Eye (tissue), 1 donor: ENCODE data around the gene IBA57.
A peak's percentile ranks its signal among the peaks of the same experiment; 100 is the strongest.
"Not testable (repeated sequence)": the region's sequence is repeated elsewhere in the genome, so short reads cannot be mapped to it uniquely, and the experiment has no call there.

Experiments used
- DNase-seq: peaks from one replicate; pipeline ENCODE4 v3.0.0-alpha.2; 2015

Gene IBA57

DNA sequence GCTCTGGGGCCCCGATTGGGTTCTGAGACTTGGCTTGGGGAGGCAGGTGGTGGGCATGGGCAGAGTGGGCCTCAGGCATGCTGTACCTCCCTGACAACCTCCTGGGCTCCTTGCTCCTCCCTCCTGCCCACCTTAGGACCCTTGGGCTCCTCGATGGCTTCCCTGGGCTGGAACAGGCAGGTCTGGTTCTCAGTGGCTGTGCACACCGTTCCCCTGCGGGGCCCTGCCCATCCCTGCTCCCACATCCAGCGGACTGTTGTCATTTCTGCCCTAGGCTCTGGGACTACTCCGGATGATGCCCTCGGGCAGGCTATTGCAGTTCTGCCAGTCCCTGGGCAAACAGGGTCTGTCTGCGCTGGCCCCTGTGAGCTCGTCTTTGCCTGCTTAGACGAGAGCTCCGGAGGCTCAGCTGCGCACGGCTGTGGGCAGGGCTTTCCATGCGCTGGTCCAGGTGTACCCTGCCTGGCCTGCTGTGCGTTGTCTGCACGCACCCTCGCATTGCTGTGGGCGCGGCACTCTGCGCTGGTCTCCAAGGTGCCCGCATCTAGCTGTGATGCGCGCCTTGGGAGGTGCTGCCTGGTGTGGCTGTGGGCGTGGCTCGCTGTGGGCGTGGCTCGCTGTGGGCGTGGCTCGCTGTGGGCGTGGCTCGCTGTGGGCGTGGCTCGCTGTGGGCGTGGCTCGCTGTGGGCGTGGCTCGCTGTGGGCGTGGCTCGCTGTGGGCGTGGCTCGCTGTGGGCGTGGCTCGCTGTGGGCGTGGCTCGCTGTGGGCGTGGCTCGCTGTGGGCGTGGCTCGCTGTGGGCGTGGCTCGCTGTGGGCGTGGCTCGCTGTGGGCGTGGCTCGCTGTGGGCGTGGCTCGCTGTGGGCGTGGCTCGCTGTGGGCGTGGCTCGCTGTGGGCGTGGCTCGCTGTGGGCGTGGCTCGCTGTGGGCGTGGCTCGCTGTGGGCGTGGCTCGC, 8.2 kb downstream of the IBA57 start:
- DNase-seq: not testable (repeated sequence)

DNA sequence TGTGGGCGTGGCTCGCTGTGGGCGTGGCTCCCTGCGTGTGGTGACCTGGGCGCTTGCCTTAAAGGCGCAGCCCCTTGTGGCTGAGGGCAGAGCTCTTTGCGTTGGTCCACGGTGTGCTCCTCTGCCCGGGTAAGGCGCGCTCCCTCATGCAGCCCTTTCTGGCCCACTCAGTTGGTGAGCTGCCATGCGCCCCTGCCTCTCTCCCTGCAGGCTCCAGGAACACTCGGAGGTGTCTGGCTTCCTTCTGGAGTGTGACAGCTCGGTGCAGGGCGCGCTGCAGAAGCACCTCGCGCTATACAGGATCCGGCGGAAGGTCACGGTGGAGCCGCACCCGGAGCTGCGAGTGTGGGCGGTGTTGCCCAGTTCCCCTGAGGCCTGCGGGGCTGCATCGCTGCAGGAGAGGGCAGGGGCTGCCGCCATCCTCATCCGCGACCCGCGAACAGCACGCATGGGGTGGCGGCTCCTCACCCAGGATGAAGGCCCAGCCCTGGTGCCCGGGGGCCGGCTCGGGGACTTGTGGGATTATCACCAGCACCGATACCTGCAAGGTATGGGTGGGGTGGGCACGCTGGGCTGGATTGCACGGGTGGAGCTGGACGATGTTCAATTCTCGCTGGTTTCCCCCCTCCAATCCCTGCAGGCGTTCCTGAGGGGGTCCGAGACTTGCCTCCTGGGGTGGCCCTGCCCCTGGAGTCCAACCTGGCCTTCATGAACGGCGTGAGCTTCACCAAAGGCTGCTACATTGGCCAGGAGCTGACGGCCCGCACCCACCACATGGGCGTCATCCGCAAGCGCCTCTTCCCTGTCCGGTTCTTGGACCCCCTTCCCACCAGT, 9.1 kb downstream of the IBA57 start:
- DNase-seq: no peak

DNA sequence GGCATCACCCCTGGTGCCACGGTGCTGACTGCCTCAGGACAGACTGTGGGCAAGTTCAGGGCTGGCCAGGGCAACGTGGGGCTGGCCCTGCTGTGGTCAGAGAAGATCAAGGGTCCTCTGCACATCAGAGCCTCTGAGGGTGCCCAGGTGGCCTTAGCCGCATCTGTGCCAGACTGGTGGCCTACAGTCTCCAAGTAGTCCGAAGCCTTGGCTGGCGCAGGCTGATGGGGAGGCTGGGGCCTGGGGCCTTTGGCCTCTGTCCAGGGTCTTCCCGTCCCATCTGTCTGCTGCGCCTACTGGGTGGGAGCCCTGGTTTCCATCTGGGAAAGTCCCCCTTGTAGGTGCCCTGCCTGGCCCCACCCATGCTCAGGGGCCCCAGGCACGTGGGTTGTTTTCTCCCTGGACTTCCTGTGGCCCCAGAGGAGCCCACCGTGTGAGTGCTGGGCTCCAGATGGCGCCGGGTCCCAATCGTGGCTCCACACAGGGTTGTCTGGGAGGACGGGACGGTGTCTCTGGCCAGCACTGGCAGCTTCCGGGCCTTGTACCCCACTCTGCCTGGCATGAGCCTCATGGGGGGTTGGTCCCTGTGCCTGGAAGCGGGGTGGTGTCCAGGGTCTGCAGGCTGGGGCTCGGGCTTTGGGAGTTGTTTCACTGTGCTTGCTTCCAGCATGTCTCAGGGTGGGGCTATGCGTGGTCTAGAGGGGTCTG, 9.9 kb downstream of the IBA57 start:
- no peak for DNase-seq

DNA sequence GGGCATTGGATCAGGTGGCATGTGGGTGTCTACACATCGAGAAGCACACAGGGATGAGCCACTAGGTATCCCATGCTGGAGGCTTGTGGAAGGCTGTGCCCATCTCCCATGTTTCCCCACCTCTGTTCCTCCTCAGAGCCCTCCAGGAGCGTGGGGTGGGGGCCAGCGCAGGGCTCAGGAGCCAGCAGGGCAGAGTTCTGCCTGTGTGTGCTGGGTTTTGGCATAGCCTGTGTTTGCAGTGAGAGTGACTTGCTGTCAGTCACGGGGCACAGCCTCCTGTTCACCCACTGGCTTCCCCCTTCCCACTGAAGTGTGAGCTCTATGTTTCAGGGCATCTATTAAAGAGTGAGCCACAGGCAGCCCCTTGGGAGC, 10.4 kb downstream of the IBA57 start:
- no peak for DNase-seq

DNA sequence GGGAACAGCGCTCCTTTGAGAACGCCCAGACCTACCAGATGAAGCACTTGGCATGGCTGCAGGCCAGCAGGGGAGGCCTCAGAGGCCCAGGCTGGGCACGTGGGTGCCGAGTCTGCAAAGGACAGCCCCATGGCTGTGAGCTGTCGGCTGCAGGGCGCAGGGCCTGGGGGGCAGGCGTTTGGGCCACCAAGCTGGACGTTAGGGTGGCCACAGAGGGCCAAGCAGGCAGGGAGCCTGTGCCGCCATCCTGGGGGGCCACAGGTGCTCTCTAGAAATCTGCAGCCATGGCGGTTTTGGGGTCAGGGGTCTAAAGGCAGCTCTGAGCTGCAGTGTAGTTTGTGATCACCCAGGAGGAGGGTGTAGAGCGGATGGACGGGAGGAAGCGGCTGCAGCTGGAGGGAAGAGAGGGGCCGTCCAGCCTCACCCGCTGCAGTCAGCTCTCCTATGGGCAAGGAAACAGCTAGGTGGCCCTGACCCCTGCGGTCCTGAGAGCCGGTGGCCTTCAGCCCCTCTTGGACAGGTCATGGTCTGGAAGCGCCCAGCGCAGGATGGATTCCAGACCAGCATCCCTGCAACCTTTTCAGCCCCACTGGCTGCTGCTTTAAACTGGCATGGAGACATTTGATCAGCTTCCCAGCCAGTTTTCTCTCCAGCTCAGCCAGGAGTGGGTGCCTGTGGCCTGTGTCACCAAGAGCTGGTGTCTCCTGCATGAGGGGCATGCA, 11.0 kb downstream of the IBA57 start:
- DNase-seq: no peak

DNA sequence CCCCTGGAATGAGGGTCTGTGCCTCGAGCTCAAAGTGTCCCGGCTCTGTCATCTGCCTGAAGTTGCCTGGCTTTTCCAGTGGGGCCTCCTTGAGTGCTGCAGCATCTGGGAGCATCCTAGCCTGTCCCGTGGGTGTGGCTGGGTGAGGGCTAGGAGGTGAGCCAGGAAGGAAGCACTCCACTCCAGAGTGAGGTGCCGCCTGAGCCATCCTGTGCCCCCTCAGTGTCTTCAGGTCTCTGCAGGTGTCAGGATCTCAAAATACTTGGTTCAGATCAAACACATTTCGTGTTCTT, 11.5 kb downstream of the IBA57 start:
- no peak for DNase-seq

DNA sequence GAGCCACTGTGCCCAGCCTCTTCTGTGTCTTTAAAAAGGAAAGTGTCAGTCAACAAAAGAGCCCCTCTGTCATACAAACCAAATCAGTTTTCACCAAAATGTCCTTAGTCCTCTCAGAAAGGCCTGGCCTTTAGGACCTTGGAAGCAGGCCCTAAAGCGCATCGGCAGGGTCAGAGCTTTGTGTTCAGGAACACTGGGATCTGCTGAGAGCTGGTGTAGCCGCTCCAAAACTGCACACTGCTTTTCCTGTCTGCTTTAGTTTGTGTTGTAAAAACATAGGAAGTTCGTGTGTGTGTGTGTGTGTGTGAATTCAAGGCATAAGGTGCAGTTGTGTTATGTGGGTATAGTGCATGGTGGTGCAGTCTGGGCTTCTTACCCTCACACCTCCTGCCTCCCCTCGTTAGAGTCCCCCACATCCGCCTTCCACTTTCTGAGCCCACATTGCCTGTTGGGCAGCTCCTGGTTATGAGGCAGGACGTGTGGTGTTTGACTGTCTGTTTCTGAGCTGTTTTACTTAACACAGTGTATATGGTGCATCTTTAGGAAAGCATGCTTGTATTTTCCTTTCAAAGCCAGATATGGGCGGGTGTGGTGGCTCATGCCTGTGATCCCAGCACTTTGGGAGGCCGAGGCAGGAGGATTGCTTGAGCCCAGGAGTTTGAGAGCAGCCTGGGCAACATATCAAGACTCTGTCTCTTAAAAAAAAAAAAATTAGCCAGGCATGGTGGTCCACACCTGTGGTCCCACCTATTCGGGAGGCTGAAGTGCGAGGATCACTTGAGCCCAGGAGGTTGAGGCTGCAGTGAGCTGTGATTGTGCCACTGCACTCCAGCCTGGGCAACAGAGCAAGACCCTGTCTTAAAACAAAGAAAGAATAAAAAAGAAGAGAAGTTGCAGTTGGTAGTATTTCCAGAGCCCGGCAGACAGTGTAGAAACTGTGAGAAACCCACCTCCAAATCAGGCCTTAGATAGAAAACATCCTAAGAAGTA, 12.4 kb downstream of the IBA57 start:
- no peak for DNase-seq

DNA sequence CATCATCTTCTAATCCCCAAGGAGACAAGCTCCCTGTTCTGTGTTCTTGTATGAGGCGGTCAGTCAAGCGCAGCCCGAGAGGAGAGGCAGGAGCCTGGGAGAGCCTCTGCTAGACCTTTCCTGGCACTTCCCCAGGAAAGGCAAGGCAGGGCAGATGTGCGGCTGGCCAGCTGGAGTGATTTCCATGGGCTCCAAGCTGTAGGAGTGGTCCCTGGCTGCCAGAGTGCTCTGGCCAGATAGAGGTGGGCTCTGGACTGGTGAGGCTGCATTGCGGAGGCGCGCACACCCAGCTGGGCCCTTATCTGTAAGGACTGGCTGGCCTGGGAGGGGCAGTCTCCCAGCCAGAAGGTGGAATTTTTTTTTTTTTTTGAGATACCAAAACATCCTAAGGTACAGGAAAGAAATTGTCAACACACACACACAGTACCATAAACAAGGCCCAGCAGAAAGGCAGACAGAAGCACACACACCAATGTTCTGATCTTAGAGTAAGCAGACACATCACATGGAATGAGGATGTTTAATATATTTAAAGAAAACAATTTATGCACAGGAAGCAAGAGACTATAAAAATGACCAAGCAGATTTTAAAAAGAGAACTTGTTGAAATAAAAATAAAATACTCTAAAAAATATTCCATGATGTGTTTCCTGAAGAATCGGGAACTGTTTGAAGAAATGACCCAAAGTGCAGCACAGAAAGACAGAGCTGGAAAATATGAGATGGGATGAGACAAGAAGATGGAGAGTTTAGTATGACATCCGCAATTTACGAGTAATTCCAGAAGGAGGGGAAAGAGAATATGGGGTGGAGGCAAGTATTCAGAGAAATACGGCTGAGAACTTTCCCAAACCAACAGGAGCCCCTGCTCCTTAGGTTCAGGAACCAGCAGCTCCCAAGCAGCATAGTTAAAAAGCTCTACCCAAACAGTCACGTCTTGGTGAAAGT, 13.4 kb downstream of the IBA57 start:
- no peak for DNase-seq

DNA sequence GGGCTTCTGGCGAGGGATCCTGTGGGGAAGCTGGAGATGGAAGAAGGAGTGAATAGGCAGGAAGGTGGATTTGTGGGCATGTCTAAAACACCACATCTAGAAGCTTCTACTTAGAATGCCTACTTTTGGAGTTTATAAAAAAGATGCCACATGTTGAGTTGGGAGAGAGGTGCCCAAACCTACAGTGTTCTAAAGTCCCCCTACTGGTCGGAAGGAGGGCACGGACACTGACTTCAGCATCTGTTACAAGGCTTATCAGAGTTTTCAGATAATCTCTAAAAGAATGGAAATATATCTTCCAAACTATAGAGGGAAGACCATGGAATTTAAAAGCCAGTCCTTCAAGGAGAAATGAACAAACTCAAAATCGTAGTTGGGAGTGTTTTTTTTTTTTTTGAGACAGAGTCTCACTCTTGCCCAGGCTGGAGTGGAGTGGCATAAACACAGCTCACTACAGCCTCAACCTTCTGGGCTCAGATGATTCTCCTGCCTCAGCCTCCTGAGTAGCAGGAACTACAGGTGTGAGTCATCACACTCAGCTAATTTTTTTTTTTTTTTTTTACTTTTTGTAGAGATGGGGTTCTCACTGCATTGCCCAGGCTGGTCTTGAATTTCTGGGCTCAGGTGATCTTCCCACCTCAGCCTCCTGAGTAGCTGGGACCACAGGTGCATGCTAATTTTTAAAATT, 14.8 kb downstream of the IBA57 start:
- DNase-seq: no peak

DNA sequence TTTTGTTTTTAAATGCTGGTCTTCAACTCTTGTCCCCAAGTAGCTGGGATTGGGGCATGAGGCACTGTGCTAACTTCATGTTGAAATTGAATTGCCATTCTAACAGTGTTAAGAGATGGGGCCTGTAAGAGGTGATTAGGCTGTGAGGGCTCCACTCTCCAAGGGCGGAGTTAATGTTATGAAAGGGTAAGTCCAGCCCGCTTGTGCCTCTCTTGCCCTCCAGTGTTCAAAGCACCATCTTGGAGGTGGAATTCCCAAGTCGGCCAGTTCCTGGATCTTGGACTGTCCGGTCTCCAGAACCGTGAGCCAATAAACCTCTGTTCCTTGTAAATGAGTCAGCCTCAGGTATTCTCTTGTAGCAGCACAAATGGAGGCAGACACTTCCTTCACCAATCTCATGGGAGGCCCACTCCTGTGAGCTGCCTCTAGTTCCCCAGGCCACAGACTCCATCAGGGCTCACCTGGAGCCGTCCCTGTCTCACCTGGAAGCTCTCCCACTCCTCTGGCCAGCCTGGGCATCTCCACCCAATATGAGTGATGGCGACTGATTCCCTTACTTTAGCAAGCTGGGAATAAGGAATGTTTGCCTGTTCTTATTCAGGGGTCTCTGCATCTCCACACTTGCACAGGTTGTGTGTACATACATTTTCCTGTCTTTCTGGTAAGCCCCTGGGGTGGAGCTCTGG, 15.5 kb downstream of the IBA57 start:
- DNase-seq: no peak

DNA sequence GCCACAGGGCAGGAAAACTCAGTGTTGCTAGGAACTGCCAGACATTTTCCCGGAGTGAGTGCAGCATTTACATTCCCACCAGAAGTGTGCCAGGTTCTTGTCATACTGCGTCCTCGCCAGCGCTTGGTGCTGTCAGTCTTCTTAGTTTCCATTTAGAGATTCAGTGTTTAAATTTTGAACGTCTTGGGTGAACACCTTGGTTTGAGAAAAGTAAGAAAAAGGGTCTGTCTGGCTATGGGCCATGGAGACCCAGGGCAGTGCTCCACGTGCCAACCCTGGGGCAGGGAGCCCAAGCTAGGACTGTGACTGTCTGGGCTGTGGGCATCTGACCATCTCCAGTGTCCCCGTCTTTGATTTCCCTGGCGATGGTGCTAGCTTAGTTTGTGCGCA, 16.0 kb downstream of the IBA57 start:
- DNase-seq: no peak

DNA sequence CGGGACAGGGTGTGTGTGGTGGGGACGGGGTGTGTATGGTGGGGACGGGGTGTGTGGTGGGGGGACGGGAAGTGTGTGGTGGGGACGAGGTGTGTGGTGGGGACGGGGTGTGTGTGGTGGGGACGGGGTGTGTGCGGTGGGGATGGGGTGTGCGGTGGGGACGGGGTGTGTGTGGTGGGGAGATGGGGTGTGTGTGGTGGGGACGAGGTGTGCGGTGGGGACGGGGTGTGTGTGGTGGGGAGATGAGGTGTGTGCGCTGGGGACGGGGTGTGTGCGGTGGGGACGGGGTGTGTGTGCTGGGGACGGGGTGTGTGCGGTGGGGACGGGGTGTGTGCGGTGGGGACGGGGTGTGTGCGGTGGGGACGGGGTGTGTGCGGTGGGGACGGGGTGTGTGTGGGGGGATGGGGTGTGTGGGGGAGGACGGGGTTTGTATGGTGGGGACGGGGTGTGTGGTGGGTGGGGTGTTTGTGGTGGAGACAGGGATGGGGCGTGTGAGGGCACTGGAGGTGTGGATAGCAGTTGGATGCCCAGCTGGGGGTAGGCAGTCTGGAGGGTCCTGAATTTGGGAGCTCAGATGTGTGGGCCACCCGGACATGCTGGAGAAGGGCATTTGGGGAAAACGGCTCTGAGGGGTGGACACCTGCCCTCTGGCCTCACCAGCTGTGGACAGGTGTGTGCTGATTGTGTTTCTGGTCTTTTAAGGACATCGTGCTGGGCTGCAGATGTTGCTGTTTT, 16.9 kb downstream of the IBA57 start:
- no peak for DNase-seq

DNA sequence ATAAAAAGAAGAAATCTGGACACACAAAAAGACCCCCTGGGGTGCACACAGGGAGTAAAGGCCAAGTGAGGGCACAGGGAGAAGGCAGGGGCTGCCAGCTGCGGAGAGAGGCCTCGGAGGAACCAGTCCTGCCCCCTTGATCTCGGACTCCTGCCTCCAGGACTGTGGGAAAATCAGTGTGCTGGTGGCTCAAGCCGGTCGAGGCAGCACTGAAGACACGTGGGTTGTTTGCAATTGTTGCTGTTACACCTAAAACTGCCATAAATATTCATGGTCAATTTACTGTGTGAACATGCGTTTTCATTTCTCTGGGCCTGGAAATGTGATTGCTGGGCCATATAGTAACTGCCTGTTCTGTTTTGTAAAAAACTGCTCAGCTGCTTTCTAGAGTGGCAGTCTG, 18.5 kb downstream of the IBA57 start:
- DNase-seq: peak; percentile 9

DNA sequence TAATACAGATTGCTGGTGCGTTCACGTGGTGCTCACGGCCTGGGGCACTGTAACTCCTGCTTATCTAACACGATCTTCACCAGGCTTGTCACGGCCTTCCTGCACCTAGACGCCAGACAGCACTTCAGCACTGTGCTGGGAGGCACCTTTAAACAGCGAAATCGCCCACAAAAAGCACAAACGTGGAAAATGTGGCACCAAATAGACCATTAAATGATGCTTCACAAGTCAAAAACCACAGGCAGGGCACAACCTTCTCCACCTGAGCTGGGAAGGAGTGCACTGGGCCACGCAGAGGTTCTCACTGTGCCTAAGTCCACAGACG, 20.0 kb downstream of the IBA57 start:
- DNase-seq: no peak

DNA sequence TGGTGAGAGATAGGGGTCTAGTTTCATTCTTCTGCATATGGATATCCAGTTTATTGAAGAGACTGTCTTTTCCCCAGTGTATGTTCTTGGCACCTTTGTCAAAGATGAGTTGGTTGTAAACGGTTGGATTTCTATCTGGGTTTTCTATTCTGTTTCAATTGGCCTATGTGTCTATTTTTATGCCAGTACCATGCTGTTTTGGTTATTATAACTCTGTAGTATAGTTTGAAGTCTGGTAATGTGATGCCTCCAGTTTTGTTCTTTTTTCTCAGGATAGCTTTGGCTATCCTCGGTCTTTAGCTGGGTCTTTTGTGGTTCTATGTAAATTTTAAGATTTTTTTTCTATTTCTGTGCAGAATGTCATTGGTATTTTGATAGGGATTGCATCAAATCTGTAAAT, 22.6 kb downstream of the IBA57 start:
- DNase-seq: not testable (repeated sequence)

DNA sequence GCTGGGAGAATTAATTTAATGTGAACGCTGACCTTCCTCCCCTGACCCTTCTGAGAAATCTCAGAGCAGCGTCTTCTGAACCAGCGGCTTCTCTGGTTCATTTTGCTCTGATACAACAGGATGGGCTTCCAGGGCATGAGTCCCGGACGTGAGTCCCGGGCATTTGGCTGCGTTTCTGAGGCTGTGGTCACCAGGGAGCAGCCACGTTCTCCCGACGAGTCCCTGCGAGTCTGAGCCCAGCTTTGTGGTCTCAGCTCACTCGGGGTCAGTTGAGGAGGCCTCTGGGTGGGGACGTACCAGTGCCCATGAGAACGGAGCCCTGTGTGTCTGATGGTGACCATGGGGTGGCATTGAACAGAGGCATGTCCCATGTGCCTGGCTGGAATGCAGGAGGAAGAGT, 24.6 kb downstream of the IBA57 start:
- DNase-seq: no peak

DNA sequence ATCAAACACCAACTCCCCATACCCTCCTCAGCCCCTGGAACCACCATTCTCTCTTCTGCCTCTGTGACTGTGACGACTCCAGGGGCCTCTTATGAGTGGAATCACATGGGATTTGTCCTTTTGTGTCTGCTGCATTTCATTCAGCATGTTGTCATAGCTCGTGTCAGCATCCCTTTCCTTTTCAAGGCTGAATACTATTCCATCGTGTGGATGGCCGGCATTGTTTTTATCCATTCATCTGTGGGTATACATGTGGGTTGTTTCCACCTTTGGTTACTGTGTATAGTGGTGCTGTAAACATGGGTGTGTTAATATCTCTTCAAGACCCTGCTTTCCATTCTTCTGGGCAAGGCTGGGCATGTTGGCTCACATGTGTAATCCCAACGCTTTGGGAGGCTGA, 25.2 kb downstream of the IBA57 start:
- DNase-seq: no peak

DNA sequence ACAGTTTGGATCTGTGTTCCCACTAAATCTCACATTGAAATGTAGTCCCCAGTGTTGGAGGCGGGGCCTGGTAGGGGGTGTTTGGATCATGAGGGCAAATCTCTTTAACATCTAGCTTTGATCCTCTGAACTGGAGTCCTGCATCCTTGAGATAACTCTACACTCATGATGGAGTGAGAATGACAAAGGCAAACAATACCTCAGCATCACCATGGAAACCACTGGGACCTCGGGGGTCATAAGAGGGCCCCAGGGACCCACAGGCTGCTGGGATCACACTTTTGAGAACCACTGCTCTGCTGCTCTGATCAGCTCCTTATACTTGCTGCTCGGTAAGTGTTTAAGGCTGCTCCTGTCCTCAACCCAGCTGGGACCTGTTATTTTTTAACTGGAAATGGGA, 28.8 kb downstream of the IBA57 start:
- DNase-seq: no peak
